ENCODE results near the gene ACTN1. TPM values are rescaled to one million over a fixed set of nuclear protein-coding genes. Genes with fewer than 3 reads are reported as not detected.

Gene ACTN1
- total and polyA plus RNA-seq, 2 of the 8 experiments (the other 6 are each of a cell fraction or from before 2014, with no cell fraction given): 236 to 262 TPM

DNA sequence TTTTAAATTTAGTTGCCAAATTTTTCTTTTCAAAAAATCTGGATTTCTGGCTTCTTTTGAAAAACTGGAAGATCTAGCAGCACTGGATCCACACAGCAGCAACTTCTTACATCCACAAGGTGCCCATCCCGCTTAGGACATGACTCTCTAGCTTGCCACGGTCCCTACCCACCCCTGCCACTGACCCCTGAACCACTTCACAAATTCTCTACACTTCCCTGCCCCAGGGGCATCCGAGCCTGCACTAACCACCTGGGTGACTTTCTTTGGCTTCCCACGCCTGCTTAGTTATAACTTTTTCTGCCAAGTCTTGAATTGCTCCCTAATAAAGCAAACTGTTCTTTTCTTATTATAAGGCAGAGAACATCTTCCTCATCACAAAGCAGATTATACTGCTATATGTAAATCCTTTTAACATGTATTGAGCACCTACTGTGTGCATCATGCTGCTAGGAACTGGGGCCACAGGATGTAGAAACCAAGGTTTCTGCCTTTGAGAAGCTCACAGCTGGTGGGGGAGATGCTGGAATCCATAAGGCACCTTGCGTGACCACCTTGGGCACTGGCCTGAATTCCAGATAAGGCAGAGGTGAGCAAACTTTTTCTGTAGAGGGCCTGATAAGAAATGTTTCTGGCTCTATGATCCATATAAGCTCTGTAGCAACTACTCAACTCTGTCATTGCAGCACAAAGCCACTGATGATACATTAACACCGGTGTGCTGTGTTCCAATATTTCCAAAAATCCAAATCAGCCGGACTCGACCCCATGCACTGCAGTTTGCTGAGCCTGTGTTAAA, 59.8 kb downstream of the ACTN1 start:
- H4K8ac ChIP-seq (ENCODE audit: extremely low read depth, insufficient read depth, low read length): no peak overlapping the region
- no peak overlapping the region for H3K4ac ChIP-seq (replicated peaks; ENCODE audit: insufficient read length, low read depth, low read length)
- H3K9ac ChIP-seq (replicated peaks in 1 of 4; ENCODE audit: extremely low read depth in 1 of 4, low read depth in 3 of 4, low read length in 3 of 4): no peak overlapping the region
- H2BK5ac ChIP-seq (ENCODE audit: low read depth, low read length): no peak overlapping the region
- DNase-seq (ENCODE audit: low read depth in 1 of 2, low spot score in 2 of 2): no peak
- H4K5ac ChIP-seq (ENCODE audit: insufficient read length, low read depth, low read length): no peak overlapping the region
- peaks cover 0 to 27% of the 10 kb centered on the region in 2 experiments; a peak in 1 of 4 replicates for H3K79me2 ChIP-seq (ENCODE audit: control insufficient read depth in 1 of 2, insufficient read depth in 2 of 2, low read length in 2 of 2)
- no peak overlapping the region for H3K56ac ChIP-seq (replicated peaks; ENCODE audit: insufficient read length, low read depth, low read length)
- H3K23ac ChIP-seq (ENCODE audit: insufficient read length): no peak overlapping the region
- no peak overlapping the region for H2BK120ac ChIP-seq (replicated peaks; ENCODE audit: low read depth, low read length)
- H3K27ac ChIP-seq (ENCODE audit: low read depth, low read length): no peak overlapping the region
- no peaks in the 10 kb centered on the region for H3K23me2 ChIP-seq (ENCODE audit: low read depth, low read length)
- no peak for FAIRE-seq
- no peak overlapping the region for H2BK20ac ChIP-seq (ENCODE audit: low read length)
- H2AFZ ChIP-seq (ENCODE audit: low read length): no peak overlapping the region
- H3K4me2 ChIP-seq (ENCODE audit: insufficient read depth in 1 of 2, low read depth in 2 of 2, low read length in 2 of 2): no peak overlapping the region
- ChIA-PET CTCF (ENCODE audit: partially characterized antibody) (interaction anchor here (0.5 to 9.9 kb wide), 8 partner anchors 7 to 287 kb away, joined by 3 to 186 read pairs (median 3); no protein-coding TSS in a partner anchor), POLR2A (ENCODE audit: partially characterized antibody) (interaction anchor here (1.8 kb wide), 1 partner anchor 34 kb away, joined by 5 read pairs; no protein-coding TSS in a partner anchor)
- WGBS, 2 experiments (ENCODE audit: extremely low coverage in 1 of 2, insufficient coverage in 1 of 2, insufficient read length in 1 of 2, insufficient replicate concordance in 2 of 2, low coverage in 1 of 2, low lambda C conversion rate in 2 of 2, missing lambda C conversion rate in 1 of 2): 85% methylated on average over 8 of the region's 8 CpGs; no CpG with 5 or more reads in 1 of the 2 experiments
- H2AK5ac ChIP-seq (ENCODE audit: low read depth, low read length): no peak overlapping the region
- no peaks in the 10 kb centered on the region for H3K9me3 ChIP-seq (ENCODE audit: insufficient read depth in 2 of 2, low read depth in 1 of 2, low read length in 1 of 2)
- no peak overlapping the region for H2BK15ac ChIP-seq (ENCODE audit: low read length)
- H3K14ac ChIP-seq (ENCODE audit: insufficient read length): no peak overlapping the region
- peaks cover 0 to 13% (median 9%) of the 10 kb centered on the region in 4 experiments; a peak in 5 of 7 replicates for H3K4me1 ChIP-seq (replicated peaks in 1 of 4; ENCODE audit: control insufficient read depth in 3 of 4, insufficient read depth in 4 of 4, low read length in 3 of 4)
- no peak overlapping the region for H3K18ac ChIP-seq (ENCODE audit: extremely low read depth, low read length)
- H2BK12ac ChIP-seq (ENCODE audit: low read depth, low read length): no peak overlapping the region
- H3K79me1 ChIP-seq (ENCODE audit: low read depth, low read length): peaks cover 10% of the 10 kb centered on the region
- H4K20me1 ChIP-seq (replicated peaks in 1 of 2; ENCODE audit: control insufficient read depth in 1 of 2, insufficient read depth in 2 of 2, low read length in 2 of 2): peaks cover 10 to 13% of the 10 kb centered on the region in 2 experiments
- H3K27me3 ChIP-seq (replicated peaks in 1 of 4; ENCODE audit: control insufficient read depth in 3 of 4, extremely low read depth in 1 of 4, insufficient read depth in 3 of 4, low read length in 3 of 4): no peaks in the 10 kb centered on the region
- TF ChIP-seq TBP (IDR thresholded peaks at IDR 0.05; ENCODE audit: low read depth, low read length): no peak
- no peak for TF ChIP-seq KDM1A (IDR thresholded peaks at IDR 0.05; ENCODE audit: borderline replicate concordance, low read length)
- no peak for TF ChIP-seq GABPA (IDR thresholded peaks at IDR 0.05; ENCODE audit: borderline replicate concordance, insufficient read depth, low read length)
- TF ChIP-seq RBBP5 (IDR thresholded peaks at IDR 0.05; ENCODE audit: borderline replicate concordance, low read depth, low read length): no peak
- no peak for TF ChIP-seq EGR1 (IDR thresholded peaks at IDR 0.05; ENCODE audit: borderline replicate concordance, low read depth, low read length)
- TF ChIP-seq EP300 (IDR thresholded peaks at IDR 0.05; ENCODE audit: borderline replicate concordance in 1 of 2, low read depth in 2 of 2, low read length in 2 of 2): no peak
- no peak for TF ChIP-seq TEAD4 (IDR thresholded peaks at IDR 0.05; ENCODE audit: low read depth, low read length)
- TF ChIP-seq CTBP2 (IDR thresholded peaks at IDR 0.05; ENCODE audit: borderline replicate concordance, insufficient read depth, insufficient read length, low read length): no peak
- TF ChIP-seq ASH2L (IDR thresholded peaks at IDR 0.05; ENCODE audit: low read length): no peak
- TF ChIP-seq SIN3A (conservative IDR thresholded peaks at IDR 0.05 in 1 of 2, IDR thresholded peaks at IDR 0.05 in 1 of 2; ENCODE audit: low read depth in 1 of 2, low read length in 2 of 2): no peak
- no peak for TF ChIP-seq TAF1 (IDR thresholded peaks at IDR 0.05; ENCODE audit: low read depth, low read length)
- H3K4me3 ChIP-seq (ENCODE audit: extremely low read depth in 1 of 4, insufficient read depth in 2 of 4, low read depth in 3 of 4, low read length in 4 of 4): no peak overlapping the region
- H3K36me3 ChIP-seq (ENCODE audit: control insufficient read depth in 2 of 4, insufficient read depth in 4 of 4, low read length in 3 of 4): peaks cover 0 to 42% (median 11%) of the 10 kb centered on the region in 4 experiments; a peak in 7 of 8 replicates
- no peak overlapping the region for H4K91ac ChIP-seq (replicated peaks; ENCODE audit: insufficient read length, low read length)

All from H1 (cell line).